Neuron (in vitro differentiated cells): ENCODE results near the gene MED27.

ENCODE experiments used
- H2AFZ ChIP-seq: one replicate; pipeline ENCODE4 v1.6.1; 2013; ENCODE audit warnings: low read depth, mild to moderate bottlenecking, inconsistent platforms, low read length, moderate library complexity
- H3K27me3 ChIP-seq: one replicate; pipeline ENCODE4 v1.6.1; 2013; ENCODE audit warnings: low read length; ENCODE audit not compliant: insufficient read depth
- H3K36me3 ChIP-seq: one replicate; pipeline ENCODE4 v1.6.1; 2013; ENCODE audit warnings: low read length; ENCODE audit not compliant: insufficient read depth
- H3K4me1 ChIP-seq: one replicate; pipeline ENCODE4 v1.6.1; 2013; ENCODE audit warnings: low read length; ENCODE audit not compliant: insufficient read depth
- H3K4me3 ChIP-seq: 2 replicates; pipeline ENCODE4 v1.5.1; 2013; ENCODE audit warnings: mild to moderate bottlenecking, low read length, moderate library complexity
- H3K9me3 ChIP-seq: one replicate; pipeline ENCODE4 v1.6.1; 2013; ENCODE audit warnings: low read length

Gene MED27

GRCh38 chr9:131814707-131815106 is 265.0 kb downstream of the MED27 start:
- Histone ChIP-seq H3K9me3 (no peaks in the 10 kb centered on the region), H2AFZ (no peak overlapping the region), H3K4me1 (peaks cover 6% of the 10 kb centered on the region), H3K36me3 (no peaks in the 10 kb centered on the region), H3K4me3 (no peak overlapping the region), H3K27me3 (peaks cover 2% of the 10 kb centered on the region)

- peaks cover 5% of the 10 kb centered on the region for H3K27me3 ChIP-seq
- H2AFZ ChIP-seq = no peak overlapping the region
- H3K4me3 ChIP-seq = no peak overlapping the region
- H3K36me3 ChIP-seq = no peaks in the 10 kb centered on the region
- peaks cover 10% of the 10 kb centered on the region for H3K4me1 ChIP-seq
- H3K9me3 ChIP-seq = no peaks in the 10 kb centered on the region
Measured at GRCh38 chr9:131813116-131813515, 266.6 kb downstream of the MED27 start.

- H3K36me3 ChIP-seq = no peaks in the 10 kb centered on the region
- H3K9me3 ChIP-seq = no peaks in the 10 kb centered on the region
- no peak overlapping the region for H2AFZ ChIP-seq
- no peak overlapping the region for H3K4me3 ChIP-seq
- peaks cover 5% of the 10 kb centered on the region for H3K27me3 ChIP-seq
- H3K4me1 ChIP-seq = peaks cover 9% of the 10 kb centered on the region
Measured at GRCh38 chr9:131812116-131812790, 267.4 kb downstream of the MED27 start.

- Histone ChIP-seq H3K4me3 (no peak overlapping the region), H3K36me3 (no peaks in the 10 kb centered on the region), H2AFZ (no peak overlapping the region), H3K27me3 (peaks cover 5% of the 10 kb centered on the region), H3K9me3 (no peaks in the 10 kb centered on the region), H3K4me1 (peaks cover 15% of the 10 kb centered on the region)
Measured at GRCh38 chr9:131811405-131811804, 268.3 kb downstream of the MED27 start.

GRCh38 chr9:131810351-131811170 is 269.1 kb downstream of the MED27 start:
- Histone ChIP-seq H2AFZ (no peak overlapping the region), H3K27me3 (peaks cover 4% of the 10 kb centered on the region), H3K9me3 (no peaks in the 10 kb centered on the region), H3K36me3 (no peaks in the 10 kb centered on the region), H3K4me1 (peaks cover 15% of the 10 kb centered on the region), H3K4me3 (no peak overlapping the region)
